ENCODE data around the gene PDE10A.

PDE10A gene

GRCh38 chr6:165300422-165300936, 362.6 kb downstream of the PDE10A start:
- Histone ChIP-seq H3K27me3 (ENCODE audit: control insufficient read depth, insufficient read depth, low read length) (no peaks in the 10 kb centered on the region), H3K27ac (ENCODE audit: low read depth, low read length) (no peak overlapping the region), H3K4me3 (ENCODE audit: low read depth, low read length) (no peak overlapping the region), H3K4me1 (ENCODE audit: control insufficient read depth, insufficient read depth, low read length) (no peaks in the 10 kb centered on the region), H3K9me3 (ENCODE audit: control insufficient read depth, insufficient read depth, low read length) (no peaks in the 10 kb centered on the region), H3K9ac (ENCODE audit: low read depth, low read length) (no peak overlapping the region), H3K36me3 (ENCODE audit: control insufficient read depth, insufficient read depth, low read length) (no peaks in the 10 kb centered on the region)

DNA sequence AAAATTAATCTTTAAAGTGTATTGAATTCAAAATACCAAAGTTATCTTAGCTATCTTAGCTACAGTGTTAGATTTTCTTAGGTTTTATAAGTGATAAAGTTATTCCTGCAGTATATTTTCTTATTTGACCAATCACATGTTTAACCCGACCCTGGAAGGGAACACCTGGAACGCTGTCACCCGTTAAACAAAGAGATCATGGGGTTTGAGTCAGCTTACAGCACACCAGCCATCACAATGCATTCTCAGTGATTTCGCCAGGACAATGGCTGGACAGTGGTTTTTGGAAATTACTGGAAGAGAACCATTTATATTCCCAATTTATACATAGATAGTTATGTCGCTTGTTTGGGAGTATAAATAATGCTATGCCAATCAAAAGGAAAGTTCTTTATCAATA, 364.2 kb downstream of the PDE10A start:
- Histone ChIP-seq H3K4me3 (ENCODE audit: low read depth, low read length) (no peak overlapping the region), H3K27ac (ENCODE audit: low read depth, low read length) (no peak overlapping the region)

GRCh38 chr6:165298402-165298801, 364.6 kb downstream of the PDE10A start:
- no peak overlapping the region for H3K4me3 ChIP-seq (ENCODE audit: low read depth, low read length)
- no peaks in the 10 kb centered on the region for H3K9me3 ChIP-seq (ENCODE audit: control insufficient read depth, insufficient read depth, low read length)
- no peaks in the 10 kb centered on the region for H3K36me3 ChIP-seq (ENCODE audit: control insufficient read depth, insufficient read depth, low read length)
- no peak overlapping the region for H3K27ac ChIP-seq (ENCODE audit: low read depth, low read length)
- H3K4me1 ChIP-seq (ENCODE audit: control insufficient read depth, insufficient read depth, low read length) = no peaks in the 10 kb centered on the region
- H3K27me3 ChIP-seq (ENCODE audit: control insufficient read depth, insufficient read depth, low read length) = no peaks in the 10 kb centered on the region
- no peak overlapping the region for H3K9ac ChIP-seq (ENCODE audit: low read depth, low read length)

More for the DNA sequence above, 364.2 kb downstream of the PDE10A start:
- H3K4me1 ChIP-seq (ENCODE audit: control insufficient read depth, insufficient read depth, low read length) = no peaks in the 10 kb centered on the region
- H3K36me3 ChIP-seq (ENCODE audit: control insufficient read depth, insufficient read depth, low read length) = no peaks in the 10 kb centered on the region
- no peaks in the 10 kb centered on the region for H3K9me3 ChIP-seq (ENCODE audit: control insufficient read depth, insufficient read depth, low read length)
- H3K27me3 ChIP-seq (ENCODE audit: control insufficient read depth, insufficient read depth, low read length) = no peaks in the 10 kb centered on the region
- no peak overlapping the region for H3K9ac ChIP-seq (ENCODE audit: low read depth, low read length)

DNA sequence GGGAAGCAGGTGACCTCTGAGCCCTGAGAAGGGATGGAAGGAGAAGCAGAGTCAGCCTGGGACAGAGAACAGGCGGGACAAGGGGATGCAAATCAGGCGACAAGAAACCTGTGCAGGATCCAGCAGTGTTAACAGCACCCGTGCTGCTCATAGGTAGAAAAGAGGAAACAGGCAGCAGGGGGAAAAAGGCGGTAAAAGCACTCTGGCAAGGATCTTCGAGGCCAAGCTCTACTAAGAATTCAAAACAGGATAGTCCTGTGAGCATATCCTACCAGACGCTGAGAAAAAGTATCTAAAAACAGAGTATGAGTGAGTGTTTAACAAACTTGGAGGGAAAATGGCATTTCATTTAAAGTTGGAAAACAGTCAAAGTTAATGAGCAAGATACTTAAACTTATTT, 370.4 kb downstream of the PDE10A start:
- no peaks in the 10 kb centered on the region; the same call in 1 of the 2 replicates for H3K27me3 ChIP-seq (ENCODE audit: control insufficient read depth, insufficient read depth, low read length)
- H3K36me3 ChIP-seq (ENCODE audit: control insufficient read depth, insufficient read depth, low read length) = no peaks in the 10 kb centered on the region
- H3K9me3 ChIP-seq (ENCODE audit: control insufficient read depth, insufficient read depth, low read length) = no peaks in the 10 kb centered on the region
- H3K27ac ChIP-seq (ENCODE audit: low read depth, low read length) = no peak overlapping the region
- no peaks in the 10 kb centered on the region for H3K4me1 ChIP-seq (ENCODE audit: control insufficient read depth, insufficient read depth, low read length)
- H3K9ac ChIP-seq (ENCODE audit: low read depth, low read length) = no peak overlapping the region
- no peak overlapping the region for H3K4me3 ChIP-seq (ENCODE audit: low read depth, low read length)

Data from HUES48 (cell line).